Hair follicular keratinocyte (primary cell): ENCODE data around the gene RGP1. TPM values are rescaled to one million over a fixed set of nuclear protein-coding genes. Genes with fewer than 3 reads are reported as not detected.

ENCODE experiments used
- total RNA-seq: library from RNA; depleted of rRNA; stranded (reverse); fragments of >200 nt; gene quantifications from 2 replicates; pipeline ENCODE4 v1.2.3, GENCODE V29; 2015

The RGP1 gene, protein sequence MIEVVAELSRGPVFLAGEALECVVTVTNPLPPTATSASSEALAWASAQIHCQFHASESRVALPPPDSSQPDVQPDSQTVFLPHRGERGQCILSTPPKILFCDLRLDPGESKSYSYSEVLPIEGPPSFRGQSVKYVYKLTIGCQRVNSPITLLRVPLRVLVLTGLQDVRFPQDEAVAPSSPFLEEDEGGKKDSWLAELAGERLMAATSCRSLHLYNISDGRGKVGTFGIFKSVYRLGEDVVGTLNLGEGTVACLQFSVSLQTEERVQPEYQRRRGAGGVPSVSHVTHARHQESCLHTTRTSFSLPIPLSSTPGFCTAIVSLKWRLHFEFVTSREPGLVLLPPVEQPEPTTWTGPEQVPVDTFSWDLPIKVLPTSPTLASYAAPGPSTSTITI
- total RNA-seq: 13.8 and 19.1 TPM in 2 replicates

DNA sequence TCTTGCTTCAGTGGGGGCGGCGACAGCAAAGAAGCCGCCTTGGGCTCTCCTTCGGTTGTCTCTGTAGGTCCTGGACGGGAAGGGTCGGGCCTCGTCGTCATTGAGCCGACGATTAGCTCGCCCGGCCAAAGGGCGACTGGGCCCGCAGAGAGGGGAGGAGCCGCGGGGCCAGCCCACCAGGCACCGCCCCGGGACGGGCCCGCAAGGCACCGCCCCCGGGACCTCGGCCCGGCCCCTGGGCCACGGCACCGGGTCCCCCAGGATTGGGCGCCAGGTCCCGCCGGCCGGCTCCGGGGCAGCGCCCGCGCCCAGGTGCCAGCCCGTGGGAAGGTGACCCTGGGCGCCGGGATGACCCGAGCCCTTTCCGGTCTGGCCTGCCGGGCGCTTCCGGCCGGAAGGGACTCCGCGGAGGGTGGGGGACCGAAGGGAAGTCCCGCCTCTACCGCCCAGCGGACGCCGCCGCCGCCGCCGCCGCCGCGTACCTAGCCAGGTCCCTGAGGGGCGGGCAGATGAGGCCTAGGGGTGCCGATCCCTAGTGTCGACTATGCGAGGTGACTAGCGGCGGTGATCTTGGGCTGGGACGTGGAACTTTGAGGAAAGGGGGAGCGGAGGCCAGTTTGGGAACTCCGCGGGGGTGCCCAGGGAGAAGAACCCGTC, at the start of gene RGP1, which contains the start of gene GBA2:
TSS of gene RGP1 (plus strand) at position 430 of the 657 bp plus-strand sequence. CDS start 469 bp downstream, outside the sequence.
TSS of gene GBA2 (minus strand) at position 371 of the 657 bp plus-strand sequence. CDS start 524 bp downstream, outside the sequence.

DNA sequence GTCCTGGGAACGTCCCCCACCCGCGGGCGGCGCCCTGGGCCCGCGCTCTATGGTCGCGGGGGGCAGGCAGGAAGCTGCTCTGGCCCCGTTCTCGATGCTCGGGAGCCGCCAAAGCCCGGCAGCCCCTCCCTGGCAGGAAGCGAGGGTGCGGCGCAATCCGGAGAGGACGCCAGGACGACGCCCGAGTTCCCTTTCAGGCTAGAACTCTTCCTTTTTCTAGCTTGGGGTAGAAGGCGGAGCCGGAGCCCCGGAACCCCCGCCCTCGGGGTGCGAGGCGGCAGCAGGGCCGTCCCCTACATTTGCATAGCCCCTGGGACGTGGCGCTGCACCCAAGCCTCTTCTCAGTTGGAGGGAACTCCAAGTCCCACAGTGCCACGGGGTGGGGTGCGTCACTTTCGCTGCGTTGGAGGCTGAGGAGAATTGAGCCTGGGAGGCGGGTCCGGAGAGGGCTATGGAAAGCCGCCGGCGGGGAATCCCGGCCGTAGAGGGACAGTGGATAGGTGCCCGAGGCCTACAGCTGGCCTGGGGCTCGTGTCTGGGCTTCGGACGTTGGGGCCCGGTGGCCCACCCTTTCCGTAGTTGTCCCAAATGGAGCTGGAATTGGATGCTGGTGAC, 16.8 kb upstream of the RGP1 start, which contains the start of the genes CREB3 and TLN1:
TSS of gene CREB3 (plus strand) at position 482 of the 615 bp plus-strand sequence. CDS start at position 589, 107 bp downstream.
TSS of gene TLN1 (minus strand) at position 11 of the 615 bp plus-strand sequence. CDS start 6,501 bp downstream, outside the sequence.

DNA sequence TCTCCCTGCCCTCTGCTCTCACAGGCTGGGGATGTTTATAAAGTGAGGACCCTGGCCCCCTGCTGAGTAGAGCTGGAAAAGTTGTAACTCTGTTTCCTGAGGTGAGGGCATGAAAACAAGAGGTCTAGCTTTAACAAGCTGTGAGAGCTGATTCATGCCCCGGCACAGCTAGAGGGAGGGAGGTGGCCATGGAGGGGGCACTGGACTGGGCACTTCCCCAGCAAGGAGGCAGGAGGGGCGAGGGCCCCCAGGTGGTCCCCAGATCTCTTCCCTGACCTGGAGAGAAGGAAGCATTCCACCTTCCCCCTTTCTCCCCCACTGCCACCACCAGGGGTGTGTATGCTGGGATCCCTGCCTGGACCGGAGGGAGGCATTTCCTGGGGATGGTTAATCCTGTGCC, 5.2 kb downstream of the RGP1 start, which contains the start of gene MSMP:
TSS of gene MSMP (minus strand) at position 13 of the 400 bp plus-strand sequence. CDS start 147 bp downstream, outside the sequence.

DNA sequence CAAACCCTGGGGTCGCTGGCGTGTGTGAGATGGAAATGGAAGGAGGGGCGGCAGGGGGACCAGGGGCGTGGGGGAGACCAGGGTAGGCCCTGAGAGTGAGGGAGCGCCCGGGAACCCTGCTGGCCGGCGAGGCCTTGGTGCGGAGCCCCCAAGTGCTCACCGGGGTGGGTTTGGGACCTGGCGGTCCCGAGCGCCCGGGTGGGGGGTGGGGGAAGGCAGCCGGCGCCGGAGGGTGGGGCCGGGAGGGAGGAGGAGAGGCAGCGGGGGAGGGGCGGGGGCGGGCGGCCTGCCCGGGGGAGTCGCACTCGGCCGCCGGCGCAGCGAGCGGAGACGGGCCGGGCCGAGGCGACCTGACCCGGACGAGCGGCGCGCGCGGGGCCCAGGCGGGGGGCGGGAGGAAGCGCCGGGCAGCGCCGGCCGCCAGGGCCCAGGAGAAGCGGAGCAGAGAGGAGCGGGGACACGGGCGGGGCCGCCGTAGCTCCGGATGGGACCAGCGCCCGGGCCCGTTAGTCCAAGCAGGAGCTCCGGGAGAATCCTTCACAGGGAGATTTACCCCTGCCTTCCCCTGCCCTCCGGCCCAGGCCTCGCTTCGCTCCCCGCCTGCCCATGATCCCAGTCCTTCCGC, 42.3 kb downstream of the RGP1 start, which contains the start of gene NPR2:
TSS of gene NPR2 (plus strand) at position 295 of the 625 bp plus-strand sequence. CDS start 818 bp downstream, outside the sequence.

Other genes with a start within 250 kb of the RGP1 start
- 13.9 and 24.0 TPM in 2 replicates for gene TESK1, start 144.0 kb upstream of the RGP1 start, total RNA-seq
- gene CD72, start 130.9 kb upstream of the RGP1 start, total RNA-seq: 0.11 and 0.86 TPM in 2 replicates
- gene SIT1, start 98.4 kb upstream of the RGP1 start, total RNA-seq: not detected in 2 replicates
- gene RMRP, start 91.3 kb upstream of the RGP1 start, total RNA-seq: 1,205 and 1,810 TPM in 2 replicates
- gene CCDC107, start 91.0 kb upstream of the RGP1 start, total RNA-seq: 17.2 and 18.8 TPM in 2 replicates
- 7.8 and 23.5 TPM in 2 replicates for gene ARHGEF39, start 84.1 kb upstream of the RGP1 start, total RNA-seq
- gene CA9, start 75.4 kb upstream of the RGP1 start, total RNA-seq: 0.23 and 2.1 TPM in 2 replicates
- gene TPM2, start 59.4 kb upstream of the RGP1 start, total RNA-seq: 53.1 and 157 TPM in 2 replicates
- 141 and 149 TPM in 2 replicates for gene TLN1, start 17.1 kb upstream of the RGP1 start, total RNA-seq
- 47.2 and 49.3 TPM in 2 replicates for gene CREB3, start 16.6 kb upstream of the RGP1 start, total RNA-seq
- 17.4 and 17.6 TPM in 2 replicates for gene GBA2, start 59 bp upstream of the RGP1 start, total RNA-seq
- gene MSMP, start 5.0 kb downstream of the RGP1 start, total RNA-seq: not detected in 2 replicates
- 6.2 and 14.6 TPM in 2 replicates for gene NPR2, start 42.3 kb downstream of the RGP1 start, total RNA-seq
- 0.04 TPM in 1 of 2 replicates, not detected in the other for gene SPAG8, start 63.0 kb downstream of the RGP1 start, total RNA-seq
- 25.4 and 28.3 TPM in 2 replicates for gene HINT2, start 65.8 kb downstream of the RGP1 start, total RNA-seq
- gene FAM221B, start 79.4 kb downstream of the RGP1 start, total RNA-seq: not detected in 2 replicates
- gene TMEM8B, start 79.9 kb downstream of the RGP1 start, total RNA-seq: 1.1 and 3.7 TPM in 2 replicates
- not detected in 2 replicates for gene OR13J1, start 121.1 kb downstream of the RGP1 start, total RNA-seq
- 0.68 and 1.0 TPM in 2 replicates for gene HRCT1, start 156.9 kb downstream of the RGP1 start, total RNA-seq
- not detected in 2 replicates for gene SPAAR, start 160.2 kb downstream of the RGP1 start, total RNA-seq
- gene OR2S2, start 208.9 kb downstream of the RGP1 start, total RNA-seq: not detected in 2 replicates